ENCODE results near the gene ARHGAP10.

GRCh38 chr4:147975933-147976928, 244.3 kb downstream of the ARHGAP10 start:
- TF ChIP-seq CTCF (IDR thresholded peaks at IDR 0.05) (no peak), EZH2 (IDR thresholded peaks at IDR 0.05) (no peak)

All from neural progenitor cell (in vitro differentiated cells).